ENCODE data around the gene TRIP12.
"Not testable (repeated sequence)": the region's sequence is repeated elsewhere in the genome, so short reads cannot be mapped to it uniquely, and the experiment has no call there.

Gene TRIP12

GRCh38 chr2:229723192-229723591, 198.6 kb downstream of the TRIP12 start:
- H3K27me3 Mint-ChIP-seq: peaks cover 14% of the 10 kb centered on the region

GRCh38 chr2:229719926-229720647, 201.7 kb downstream of the TRIP12 start:
- peaks cover 43% of the 10 kb centered on the region for H3K27me3 Mint-ChIP-seq

More at GRCh38 chr2:229723192-229723591, 198.6 kb downstream of the TRIP12 start:
- H3K4me3 Mint-ChIP-seq; H3K27ac Mint-ChIP-seq; H3K9me3 Mint-ChIP-seq; H3K4me1 Mint-ChIP-seq (ENCODE audit: low read depth); H3K36me3 Mint-ChIP-seq (ENCODE audit: low read depth): not testable (repeated sequence)

DNA sequence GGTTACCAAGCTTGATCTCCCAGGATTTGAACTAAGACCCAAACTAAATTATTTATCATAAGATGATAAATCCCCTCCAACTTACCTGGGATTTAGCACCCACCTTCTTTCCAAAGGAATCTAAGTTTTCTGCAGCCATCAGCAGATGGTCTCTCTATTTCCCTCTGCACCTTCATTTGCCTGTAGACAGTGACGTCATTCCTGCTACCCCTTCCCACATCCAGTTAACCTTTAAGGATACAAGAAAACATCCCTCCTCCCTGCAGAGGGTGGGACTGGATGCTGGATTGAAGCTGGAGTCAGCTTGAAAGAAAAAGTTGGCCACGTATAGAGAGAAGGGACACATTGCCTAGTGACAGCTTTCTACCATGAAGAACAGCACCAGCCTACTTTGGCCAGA, 203.8 kb downstream of the TRIP12 start:
- Mint-ChIP-seq H3K27me3 (peaks cover 47% of the 10 kb centered on the region), H3K27ac (no peak overlapping the region), H3K4me1 (ENCODE audit: low read depth) (peaks cover 7% of the 10 kb centered on the region), H3K4me3 (no peak overlapping the region), H3K9me3 (no peaks in the 10 kb centered on the region), H3K36me3 (ENCODE audit: low read depth) (no peaks in the 10 kb centered on the region)

More at GRCh38 chr2:229719926-229720647, 201.7 kb downstream of the TRIP12 start:
- no peak overlapping the region for H3K4me3 Mint-ChIP-seq
- no peak overlapping the region for H3K27ac Mint-ChIP-seq
- no peaks in the 10 kb centered on the region for H3K36me3 Mint-ChIP-seq (ENCODE audit: low read depth)
- H3K9me3 Mint-ChIP-seq: no peaks in the 10 kb centered on the region
- peaks cover 4% of the 10 kb centered on the region for H3K4me1 Mint-ChIP-seq (ENCODE audit: low read depth)

- peak overlapping the region; percentile 11 for H3K4me3 Mint-ChIP-seq
- H3K27ac Mint-ChIP-seq: no peak overlapping the region
- peaks cover 67% of the 10 kb centered on the region for H3K27me3 Mint-ChIP-seq
- H3K36me3 Mint-ChIP-seq (ENCODE audit: low read depth): no peaks in the 10 kb centered on the region
- peaks cover 7% of the 10 kb centered on the region for H3K4me1 Mint-ChIP-seq (ENCODE audit: low read depth)
- H3K9me3 Mint-ChIP-seq: no peaks in the 10 kb centered on the region
These were observed 205.8 kb downstream of the TRIP12 start for GRCh38 chr2:229715895-229716507.

DNA sequence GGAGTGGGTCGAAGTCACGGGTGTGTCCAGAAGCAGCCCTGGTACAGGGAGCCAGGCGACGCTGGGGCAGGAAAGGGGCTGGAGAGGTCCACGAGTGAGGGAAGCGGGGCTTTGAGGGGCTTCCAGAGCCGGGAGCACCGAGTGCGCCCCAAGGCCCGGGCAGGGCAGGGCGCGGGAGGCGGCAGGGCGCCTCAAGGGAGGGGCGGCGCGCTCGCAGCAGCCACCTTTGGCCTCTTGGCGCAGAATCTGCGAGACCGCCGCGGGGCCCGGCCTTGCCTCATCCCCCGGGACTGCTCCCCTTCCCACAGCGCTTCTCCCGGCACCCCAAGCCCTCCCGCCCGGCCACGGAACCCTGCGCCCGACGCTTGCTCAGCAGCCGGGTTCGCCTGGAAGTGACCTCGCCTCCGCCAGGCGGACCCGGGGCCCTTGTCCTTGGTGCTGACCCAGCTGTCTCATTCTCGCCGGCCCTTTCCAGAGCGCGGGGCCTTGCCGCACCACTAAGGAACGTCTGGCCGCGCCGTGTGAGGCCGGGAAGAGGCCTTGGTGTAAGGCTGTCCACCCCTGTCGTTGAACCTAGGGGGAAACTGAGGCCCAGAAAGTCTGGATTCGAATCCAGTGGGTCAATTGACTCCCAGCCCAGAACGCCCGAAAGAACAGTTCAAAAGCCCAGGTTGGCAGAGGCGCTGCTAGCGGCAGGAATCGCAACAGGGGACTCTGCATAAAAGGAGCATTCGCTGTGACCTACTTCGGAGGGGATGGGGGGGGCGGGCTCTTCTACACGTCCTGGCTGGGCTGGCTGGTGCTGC, 206.9 kb downstream of the TRIP12 start:
- Mint-ChIP-seq H3K4me3 (peak overlapping the region; percentile 34), H3K27ac (no peak overlapping the region), H3K9me3 (no peaks in the 10 kb centered on the region), H3K27me3 (peaks cover 77% of the 10 kb centered on the region), H3K36me3 (ENCODE audit: low read depth) (no peaks in the 10 kb centered on the region), H3K4me1 (ENCODE audit: low read depth) (peaks cover 7% of the 10 kb centered on the region)

DNA sequence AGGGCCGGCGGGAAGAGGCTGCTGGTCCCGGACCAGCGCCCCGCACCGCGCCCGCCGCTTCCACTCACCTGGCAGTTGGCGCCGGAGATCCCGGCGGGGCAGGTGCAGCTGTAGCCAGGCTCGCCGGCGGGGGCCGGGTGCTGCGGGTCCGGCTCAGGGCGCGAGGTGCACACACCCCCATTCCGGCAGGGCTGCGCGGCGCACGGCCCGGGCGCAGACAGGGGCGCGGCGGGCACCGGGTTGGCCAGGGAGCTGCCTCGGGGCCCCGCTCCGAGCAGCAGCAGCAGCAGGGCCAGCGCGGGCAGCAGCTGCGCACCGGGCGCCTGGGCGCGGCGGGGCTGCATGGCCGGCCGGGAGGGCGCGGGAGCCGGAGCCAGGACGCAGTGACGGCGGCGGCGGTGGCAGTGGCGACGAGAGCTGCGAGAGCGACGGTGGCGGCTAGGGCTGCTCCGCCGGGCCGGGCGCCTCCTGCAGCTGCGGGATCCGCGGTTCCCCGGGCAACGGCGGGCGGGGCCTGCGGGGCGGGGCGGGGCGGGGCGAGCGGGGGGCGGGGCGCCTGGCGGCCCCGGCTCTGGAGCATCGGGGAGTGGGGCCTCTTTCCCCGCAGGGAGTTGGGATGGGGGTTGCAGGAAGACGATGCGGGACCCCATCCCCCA, 207.6 kb downstream of the TRIP12 start, which contains the start of gene DNER:
DNER (minus strand) TSS at position 476 of the 656 bp plus-strand sequence; CDS start at position 344, 132 bp downstream.
- Mint-ChIP-seq H3K27me3 (peaks cover 81% of the 10 kb centered on the region), H3K4me3 (peak within 1 kb of the TSS; percentile 56), H3K9me3 (no peaks in the 10 kb centered on the region), H3K4me1 (ENCODE audit: low read depth) (peaks cover 7% of the 10 kb centered on the region), H3K36me3 (ENCODE audit: low read depth) (no peaks in the 10 kb centered on the region), H3K27ac (no peak within 1 kb of the TSS)

Data from stimulated activated naive CD8-positive, alpha-beta T cell treated with anti-CD3 and anti-CD28 coated beads, Interleukin-15, Interleukin-2, amounts not matched to agents 100 ng/mL and 50 ng/mL, for 24 hours (primary cell).